Muscle of back (tissue), 13 donors: Measurements from ENCODE around the gene NUDT15. TPM values are rescaled to one million over a fixed set of nuclear protein-coding genes. Genes with fewer than 3 reads are reported as not detected.

Source experiments
- DNase-seq, 3 donors: peaks; one replicate each; pipeline versions ENCODE4 v3.0.0 to v3.0.0-alpha.2; 2013
- long read RNA-seq, 9 donors: transcript quantifications; one replicate each; lab custom pipeline, GENCODE V29; 2026
- polyA plus RNA-seq, 10 donors: library from polyadenylated mRNA; unstranded; fragments of 120-200 nt; gene quantifications; one replicate each; pipeline ENCODE4 v1.2.1, GENCODE V29; 2013; ENCODE audit not compliant: insufficient read length in 10 of 10

NUDT15 gene
- 10 to 100 TPM; 11.2 to 16.6 (median 13.1) TPM for polyA plus RNA-seq
- long read RNA-seq, donor 1, partial matches to known transcripts = 0 of 1 reads
- long read RNA-seq, donor 1, other reads (novel, unspliced or antisense) = 0 of 1 reads
- long read RNA-seq, donor 2, partial matches to known transcripts = 5 of 8 reads
- long read RNA-seq, donor 2, other reads (novel, unspliced or antisense) = 0 of 8 reads
- long read RNA-seq, donor 3 = 0 reads
- long read RNA-seq, donor 4, transcript NUDT15-201 (3 exons, 2,098 nt) = major isoform, 8 of 8 reads
- long read RNA-seq, donor 4, partial matches to known transcripts = 0 of 8 reads
- long read RNA-seq, donor 4, other reads (novel, unspliced or antisense) = 0 of 8 reads
- long read RNA-seq, donor 5, transcript NUDT15-201 (3 exons, 2,098 nt) = major isoform, 5 of 152 reads
- long read RNA-seq, donor 5, partial matches to known transcripts = 139 of 152 reads
- long read RNA-seq, donor 5, other reads (novel, unspliced or antisense) = 8 of 152 reads
- long read RNA-seq, donor 6, transcript NUDT15-201 (3 exons, 2,098 nt) = major isoform, 8 of 8 reads
- long read RNA-seq, donor 6, partial matches to known transcripts = 0 of 8 reads
- long read RNA-seq, donor 6, other reads (novel, unspliced or antisense) = 0 of 8 reads
- long read RNA-seq, donor 7, partial matches to known transcripts = 0 of 1 reads
- long read RNA-seq, donor 7, other reads (novel, unspliced or antisense) = 0 of 1 reads
- long read RNA-seq, donor 8, partial matches to known transcripts = 5 of 8 reads
- long read RNA-seq, donor 8, other reads (novel, unspliced or antisense) = 0 of 8 reads
- long read RNA-seq, donor 9 = 0 reads

DNA sequence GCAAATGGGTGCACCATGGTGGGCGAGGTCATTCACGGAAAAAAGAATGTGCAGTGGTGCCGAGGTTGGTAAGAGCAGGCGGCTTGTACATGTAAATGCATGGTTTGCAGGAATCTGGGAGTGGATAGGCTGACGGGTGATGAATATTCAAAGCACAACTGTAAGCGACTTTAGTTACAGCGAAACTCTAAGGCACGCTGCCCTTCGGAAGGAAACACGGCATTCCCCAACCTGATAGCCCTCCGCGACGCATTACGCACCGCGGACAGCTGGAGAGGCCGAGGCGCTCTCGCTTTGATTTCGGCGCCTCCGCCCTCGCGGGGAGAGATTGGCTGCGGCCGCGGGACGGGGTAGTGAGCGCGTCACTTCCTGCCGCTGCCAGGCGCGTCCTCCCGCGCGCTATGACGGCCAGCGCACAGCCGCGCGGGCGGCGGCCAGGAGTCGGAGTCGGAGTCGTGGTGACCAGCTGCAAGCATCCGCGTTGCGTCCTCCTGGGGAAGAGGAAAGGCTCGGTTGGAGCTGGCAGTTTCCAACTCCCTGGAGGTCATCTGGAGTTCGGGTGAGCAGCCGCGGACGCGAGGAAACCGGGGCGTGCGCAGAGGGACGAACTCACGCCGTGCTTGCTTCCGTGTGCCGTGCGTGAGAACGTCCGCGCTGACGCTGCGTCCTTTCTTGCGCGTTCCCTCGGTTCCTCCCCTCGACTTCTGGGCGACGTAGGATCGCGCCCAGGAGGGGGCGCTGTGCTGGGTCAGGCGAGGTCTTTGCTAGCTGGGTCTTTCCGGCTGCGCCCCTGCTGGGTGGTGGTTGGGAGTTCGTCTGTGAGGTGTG lies at the start of gene NUDT15:
Gene NUDT15 (plus strand): TSS at position 381 of the 828 bp plus-strand sequence. CDS start 21 bp downstream, at position 402.
- peak; percentile 96 to 100 (median 99) for DNase-seq

DNA sequence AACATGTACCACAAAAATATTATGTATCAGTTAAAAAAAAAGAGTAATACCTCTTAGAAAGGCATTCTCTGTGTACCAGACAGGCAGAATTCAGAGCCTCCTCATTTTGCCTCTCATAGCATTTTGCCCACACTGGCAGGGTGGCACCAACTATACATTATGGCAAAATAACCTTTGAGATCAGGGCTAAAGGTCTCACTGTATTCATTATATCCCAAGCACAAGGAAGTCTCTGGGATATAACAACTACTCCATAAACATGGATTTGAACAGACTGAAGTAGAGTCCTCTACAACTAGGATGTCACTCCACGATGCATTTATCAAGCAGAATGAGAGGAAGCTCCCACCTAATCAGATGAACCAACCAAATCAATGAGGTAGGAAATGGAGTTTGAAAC lies 47.1 kb upstream of the NUDT15 start:
- no peak for DNase-seq

DNA sequence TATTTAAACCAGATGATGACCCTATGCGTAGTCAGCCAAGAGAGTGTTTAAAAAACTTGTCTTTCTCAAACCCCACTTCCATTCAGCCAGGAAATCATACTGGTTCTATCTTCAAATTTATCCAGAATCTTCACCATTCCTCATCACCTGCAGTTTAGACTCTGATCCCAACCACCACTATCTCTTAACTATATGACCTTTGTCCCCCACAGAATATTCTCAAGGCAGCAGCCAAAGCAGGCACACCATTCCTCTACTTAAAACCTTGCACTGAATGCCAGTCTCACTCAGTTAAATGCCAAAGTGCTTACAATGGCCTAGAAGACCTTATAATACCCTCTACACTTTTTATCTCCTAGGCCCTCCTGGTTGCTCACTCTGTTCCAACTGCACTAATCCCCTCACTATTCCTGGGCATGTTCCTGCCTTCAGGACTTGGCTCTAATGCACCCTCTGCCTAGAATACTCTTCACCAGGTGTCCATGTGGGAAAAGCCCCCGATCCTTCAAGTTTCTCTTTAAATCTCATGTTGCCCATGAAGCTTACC lies 46.5 kb upstream of the NUDT15 start:
- no peak for DNase-seq

DNA sequence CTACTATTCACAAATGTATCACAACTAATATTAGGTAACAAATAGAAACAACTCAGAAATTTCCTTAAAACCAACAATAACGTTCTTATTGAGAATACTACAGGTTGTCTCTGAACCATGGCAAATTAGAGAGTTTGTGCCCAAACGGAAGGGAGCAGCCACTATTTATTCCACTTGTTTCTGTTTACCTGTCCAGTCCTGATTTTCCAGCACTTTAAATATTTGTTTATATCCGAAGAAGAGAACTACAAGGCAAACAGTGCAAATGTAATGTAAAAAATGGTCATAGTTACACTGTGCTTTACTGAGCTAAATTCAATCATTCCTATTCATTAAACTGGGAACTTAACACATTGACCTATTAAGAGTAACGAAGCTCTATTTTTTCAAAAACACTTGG lies 45.7 kb upstream of the NUDT15 start:
- DNase-seq = no peak

DNA sequence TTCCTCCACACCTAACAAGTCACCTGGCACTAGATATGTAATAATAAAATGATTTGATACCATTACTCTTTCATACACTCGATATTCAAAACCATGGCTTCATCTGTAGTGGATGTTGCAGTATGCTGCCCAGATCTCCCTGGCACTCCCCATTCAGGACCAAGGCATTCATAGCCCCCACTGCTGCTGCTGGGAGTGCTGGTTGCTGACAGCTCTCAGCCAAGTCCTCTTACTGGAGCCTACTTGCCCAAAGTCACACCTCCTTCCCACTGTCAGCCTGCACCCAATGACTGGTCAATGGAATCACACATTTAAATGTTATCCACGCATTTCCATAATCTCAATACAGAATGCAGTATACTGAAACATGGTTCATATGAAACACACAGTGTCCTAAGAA lies 40.1 kb upstream of the NUDT15 start:
- no peak for DNase-seq

DNA sequence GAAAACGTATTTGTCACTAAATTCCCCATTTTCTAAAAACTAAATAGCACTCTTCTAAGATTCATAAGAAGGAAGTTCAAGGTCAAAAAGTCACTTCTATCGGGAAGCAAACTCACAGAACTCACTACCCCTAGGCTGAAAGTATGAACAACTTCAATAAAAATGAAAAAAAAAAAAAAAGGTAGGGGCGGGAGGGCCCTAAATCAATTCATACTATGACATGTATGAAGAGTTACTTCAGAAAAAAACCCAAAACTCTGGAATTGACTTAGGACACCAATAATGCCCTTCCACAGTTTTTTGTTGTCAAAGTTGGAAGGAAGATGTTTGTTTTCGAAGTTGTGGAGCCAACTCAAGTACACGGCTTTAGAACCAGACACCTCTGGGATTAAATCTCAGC lies 37.6 kb upstream of the NUDT15 start:
- no peak for DNase-seq

DNA sequence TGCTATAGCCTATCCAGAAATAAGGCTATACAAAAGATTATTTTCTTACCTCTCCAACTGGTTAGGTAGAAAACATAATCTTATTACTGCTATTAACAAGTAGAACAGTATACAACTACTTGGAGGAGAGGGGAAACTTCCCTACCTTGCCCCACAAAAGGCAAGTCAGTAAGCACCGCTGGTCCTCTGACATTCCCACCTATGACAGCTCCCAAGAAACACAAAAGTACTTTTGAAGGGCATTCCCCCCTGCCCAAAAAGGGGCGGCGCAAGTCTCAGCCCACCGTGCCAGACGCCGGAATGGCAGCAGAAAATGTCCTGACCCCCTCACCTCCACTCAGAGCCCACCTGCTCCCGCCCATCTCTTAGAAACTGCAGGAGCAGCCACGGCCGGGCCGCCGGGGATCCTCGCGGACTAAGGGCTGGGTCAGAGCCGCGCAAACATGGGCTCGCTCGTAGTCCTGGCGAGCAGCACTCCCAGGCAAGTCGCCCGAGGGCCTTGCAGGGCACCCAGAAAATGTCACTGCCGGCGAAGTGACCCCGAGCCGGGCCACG lies 36.9 kb upstream of the NUDT15 start:
- peak in 2 of 3 donors; percentile 11 to 23 for DNase-seq

DNA sequence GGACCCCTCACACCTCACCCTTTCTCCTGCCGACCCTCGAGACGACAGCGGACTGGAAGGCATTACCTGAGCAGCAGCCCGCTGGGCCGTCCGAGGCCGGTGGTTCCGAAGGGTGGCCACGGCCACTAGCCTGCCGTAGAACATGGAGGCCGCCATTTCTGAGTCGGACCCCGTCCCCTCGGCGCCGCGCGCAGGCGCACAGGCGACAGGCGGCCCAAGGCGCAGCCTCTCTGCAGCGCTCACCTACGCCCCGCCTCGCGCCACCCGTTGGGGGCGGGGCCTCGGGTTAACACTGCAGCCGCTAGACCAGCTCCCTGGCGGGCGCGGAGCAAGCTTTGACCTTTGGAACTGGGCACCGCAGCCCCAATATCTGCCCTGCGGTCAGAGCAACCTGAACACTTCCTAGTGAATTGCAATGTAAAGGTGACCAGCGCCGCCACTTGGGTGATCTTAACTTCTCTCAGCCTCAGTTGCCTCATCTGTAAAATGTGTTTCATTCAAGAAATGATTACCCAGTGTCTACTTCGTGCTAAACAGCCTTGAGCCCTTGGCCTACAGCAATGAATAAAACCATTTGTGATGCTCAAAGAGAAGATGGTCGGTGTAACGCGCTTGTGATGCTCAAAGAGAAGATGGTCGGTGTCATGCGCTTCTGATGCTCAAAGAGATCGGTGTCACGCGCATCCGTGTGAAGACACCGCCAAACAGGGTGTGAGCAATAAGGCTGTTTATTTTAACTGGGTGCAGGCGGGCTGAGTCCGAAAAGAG lies 36.2 kb upstream of the NUDT15 start, which contains the start of gene SUCLA2:
Gene SUCLA2 (minus strand): TSS at position 160 of the 768 bp plus-strand sequence. CDS start 4 bp downstream, at position 156.
- DNase-seq = peak; percentile 90 to 96 (median 94)

DNA sequence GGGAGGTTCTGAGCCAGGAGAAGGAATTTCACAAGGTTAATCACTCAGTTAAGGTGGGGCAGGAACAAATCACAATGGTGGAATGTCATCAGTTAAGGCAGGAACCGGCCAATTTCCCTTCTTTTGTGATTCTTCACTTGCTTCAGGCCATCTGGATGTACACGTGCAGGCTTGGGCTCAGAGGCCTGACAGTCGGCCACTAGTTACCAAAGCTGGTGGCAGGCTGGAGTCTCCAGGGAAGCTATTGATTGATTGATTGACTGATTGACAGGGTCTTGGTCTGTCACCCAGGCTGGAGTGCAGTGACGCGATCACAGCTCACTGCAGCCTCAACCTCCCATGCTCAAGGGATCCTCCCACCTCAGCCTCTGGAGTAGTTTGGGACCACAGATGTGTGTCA lies 35.5 kb upstream of the NUDT15 start:
- peak in 2 of 3 donors; percentile 7 to 8 for DNase-seq

DNA sequence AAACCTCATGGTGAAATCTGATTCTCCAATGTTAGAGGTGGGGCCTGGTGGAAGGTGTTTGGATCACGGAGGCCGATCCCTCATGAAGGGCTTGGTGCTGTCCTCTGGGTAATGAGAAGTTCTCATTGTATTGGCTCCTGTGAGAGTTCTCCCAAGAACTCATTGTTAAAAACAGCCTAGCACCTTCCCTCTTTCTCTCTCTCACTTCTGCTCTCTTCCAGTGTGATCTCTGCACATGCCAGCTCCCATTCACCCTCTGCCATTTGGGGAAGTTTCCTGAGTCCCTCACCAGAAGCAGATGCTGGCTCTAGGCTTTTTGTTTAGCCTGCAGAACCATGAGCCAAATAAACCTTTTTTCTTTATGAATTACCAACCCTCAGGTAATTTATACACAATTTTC lies 33.3 kb upstream of the NUDT15 start:
- peak in 1 of 3 donors; percentile 11 for DNase-seq

DNA sequence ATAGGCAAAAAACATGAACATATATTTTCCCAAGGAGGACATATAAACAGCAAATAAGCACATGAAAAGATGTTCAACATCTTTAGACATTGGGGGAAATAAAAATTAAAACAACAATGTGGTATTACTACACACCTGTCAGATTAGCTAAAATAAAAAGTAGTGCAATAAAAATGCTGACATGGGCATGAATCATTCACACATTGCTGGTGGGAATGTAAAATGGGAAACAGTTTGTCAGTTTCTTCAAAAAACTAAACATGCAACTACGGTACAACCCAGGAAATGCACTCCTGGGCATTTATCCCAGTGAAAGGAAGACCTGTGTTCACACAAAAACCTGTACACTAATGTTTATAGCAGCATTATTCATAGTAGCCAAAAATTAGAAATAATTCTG lies 31.1 kb upstream of the NUDT15 start:
- DNase-seq = no peak

DNA sequence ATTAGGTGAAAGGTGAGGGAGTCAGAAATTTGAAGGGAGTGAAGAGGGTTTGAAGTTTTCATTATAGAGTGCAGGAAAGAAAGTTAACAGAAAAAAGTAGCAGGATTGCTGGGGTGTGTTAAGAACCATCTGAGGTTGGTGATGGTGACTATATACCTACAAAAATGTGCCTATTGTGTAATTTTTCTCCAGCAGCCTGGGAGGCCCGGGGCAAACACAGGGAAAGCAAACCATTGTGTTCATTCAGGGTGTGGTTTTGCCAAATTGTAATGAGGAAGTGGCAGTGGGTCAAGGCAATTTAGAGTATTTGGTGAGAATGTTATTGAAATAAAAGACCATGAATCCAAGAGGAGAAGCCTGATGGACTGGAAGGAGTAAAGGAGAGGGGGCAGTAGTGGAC lies 28.2 kb upstream of the NUDT15 start:
- DNase-seq = peak in 1 of 3 donors; percentile 25

DNA sequence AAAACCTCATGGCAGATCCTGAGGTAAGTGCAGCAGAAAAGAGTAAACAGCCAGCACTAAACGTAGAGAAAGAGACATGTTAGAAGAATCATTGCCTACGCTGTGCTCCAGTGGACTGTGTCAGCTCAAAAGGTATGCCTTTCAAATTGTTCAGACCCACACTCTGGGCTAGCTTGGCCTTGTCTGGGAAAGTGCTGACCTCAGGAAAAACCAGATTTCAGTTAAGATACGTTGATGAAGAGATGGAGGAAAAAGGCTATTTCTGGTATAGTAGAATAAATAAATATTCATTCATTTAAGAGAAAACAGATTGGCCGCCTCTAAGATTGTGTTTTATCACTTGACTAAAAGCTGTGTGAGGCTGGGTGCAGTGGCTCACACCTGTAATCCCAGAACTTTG lies 26.8 kb upstream of the NUDT15 start:
- no peak for DNase-seq

DNA sequence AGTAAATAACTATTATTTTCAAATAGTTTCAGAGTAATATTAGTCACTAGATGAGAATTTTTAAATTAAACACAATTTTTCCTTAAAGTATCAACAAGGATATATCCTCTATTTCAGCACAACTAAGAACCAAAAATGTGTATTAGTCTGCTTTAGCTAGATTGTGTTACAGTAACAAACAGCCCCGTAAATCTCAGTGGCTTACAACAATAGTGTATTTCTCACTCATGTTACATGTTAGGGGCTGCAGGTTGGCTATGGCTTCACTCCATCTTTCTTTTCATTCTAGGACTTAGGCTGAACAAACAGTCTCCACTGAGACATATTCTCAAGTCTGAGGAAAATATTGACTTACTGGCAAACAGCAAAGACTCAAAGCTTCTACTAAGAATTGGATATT lies 24.9 kb upstream of the NUDT15 start:
- no peak for DNase-seq

DNA sequence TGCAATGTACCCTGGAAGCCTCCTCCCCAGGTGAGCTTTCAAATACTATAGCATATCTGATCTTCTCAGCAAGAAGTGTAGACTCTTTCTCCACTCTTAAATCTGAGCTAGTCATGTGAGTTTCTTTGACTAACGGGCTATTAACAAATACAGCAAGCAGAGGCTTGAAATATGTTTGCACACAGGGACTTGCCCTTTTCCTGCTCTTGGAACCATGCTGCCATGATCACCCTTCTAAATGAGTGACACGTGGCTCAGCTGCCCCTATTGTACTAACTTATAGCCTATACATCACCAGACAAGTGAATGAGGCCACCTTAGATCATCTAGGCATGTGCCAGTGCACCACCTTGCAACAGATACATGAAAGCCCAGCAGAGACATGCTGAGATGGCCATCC lies 23.2 kb upstream of the NUDT15 start:
- no peak for DNase-seq

DNA sequence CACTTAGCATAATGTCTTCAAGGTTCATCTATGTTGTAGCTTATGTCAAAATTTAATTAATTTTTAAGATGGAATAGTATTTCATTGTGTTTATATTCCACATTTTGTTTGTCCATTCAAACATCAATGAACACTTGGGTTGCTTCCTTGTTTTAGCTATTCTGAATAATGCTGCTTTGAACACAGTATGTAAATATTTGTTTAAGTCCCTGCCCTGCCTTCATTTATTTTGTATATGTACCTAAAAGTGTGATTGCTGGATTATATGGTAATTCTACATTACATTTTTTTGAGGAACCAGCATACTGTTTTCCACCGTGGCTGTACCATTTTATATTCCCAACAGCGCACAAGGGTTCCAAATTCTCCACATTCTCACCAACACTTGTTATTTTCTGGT lies 18.9 kb upstream of the NUDT15 start:
- no peak for DNase-seq

DNA sequence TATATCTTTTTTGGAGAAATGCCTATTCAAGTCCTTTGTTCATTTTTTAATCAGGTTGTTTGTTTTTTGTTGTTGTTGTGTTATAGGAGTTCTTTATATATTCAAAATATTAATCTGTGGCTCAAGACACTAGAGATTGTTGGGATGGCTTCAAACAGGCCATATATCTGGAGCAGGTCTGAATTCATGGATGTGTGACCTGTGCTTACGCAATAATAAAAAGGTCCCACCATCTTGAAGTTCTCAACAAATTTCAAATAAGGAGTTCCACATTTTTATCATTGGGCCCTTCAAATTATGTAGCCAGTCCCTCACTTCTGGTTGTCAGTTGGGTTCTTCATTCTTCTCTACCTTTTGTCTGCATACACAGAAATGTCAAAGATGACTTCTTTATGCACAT lies 17.7 kb upstream of the NUDT15 start:
- DNase-seq = no peak

DNA sequence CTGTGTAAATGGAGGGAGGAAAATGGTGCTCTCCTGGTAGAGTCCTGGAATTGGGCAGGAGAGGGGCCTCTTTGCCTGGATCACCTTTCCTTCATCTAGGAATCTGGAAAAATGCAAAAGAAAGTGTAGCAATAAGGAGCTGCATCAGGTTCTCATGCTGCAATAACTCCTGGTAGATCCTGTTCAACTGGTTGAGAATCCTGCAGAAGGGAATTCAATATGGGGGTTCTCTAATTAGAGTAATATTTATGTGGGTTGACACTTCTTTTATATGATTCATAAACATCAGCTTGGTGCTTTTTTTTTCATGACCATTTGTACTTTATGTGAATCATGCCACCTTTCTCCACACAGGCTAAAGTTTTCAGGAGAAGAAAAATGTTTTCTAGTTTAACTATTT lies 9.5 kb upstream of the NUDT15 start:
- DNase-seq = no peak

DNA sequence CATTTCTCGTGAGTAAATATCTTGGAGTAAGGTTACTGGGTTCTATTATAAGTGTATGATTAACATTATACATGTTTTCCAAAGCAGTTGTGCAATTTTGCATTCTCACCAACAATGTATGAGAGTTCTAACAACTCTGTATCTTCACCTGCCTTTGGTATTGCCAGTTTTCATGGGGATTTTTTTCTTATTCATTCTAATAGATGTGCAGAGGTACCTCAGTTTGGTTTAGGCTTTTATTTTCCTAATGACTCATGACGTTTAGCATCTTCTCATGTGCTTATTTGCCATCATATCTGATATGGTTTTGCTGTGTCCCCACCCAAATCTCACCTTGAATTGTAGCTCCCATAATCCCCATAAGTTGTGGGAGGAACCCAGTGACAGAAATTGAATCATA lies 7.7 kb upstream of the NUDT15 start:
- no peak for DNase-seq

DNA sequence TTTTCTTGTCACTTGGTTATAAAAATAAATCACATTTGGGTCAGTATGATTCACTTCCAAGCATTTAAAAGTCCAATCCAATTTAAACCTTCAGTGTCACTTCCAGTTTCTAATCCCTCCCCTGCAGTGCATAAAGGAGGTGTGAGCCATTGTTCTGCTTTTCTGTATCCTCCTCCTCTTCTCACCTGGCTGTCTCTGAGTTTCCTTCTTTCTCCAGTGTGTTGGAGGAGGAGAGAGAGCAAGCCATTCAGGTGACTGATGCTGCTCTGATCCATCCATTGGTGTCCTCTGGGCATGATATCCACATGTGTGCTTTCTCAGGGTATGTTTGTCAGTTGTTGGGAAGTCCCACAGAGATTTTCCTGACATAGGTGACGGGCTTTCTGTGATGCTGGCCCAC lies 1.2 kb downstream of the NUDT15 start:
- DNase-seq = peak in 1 of 3 donors; percentile 19
